Breast epithelium (tissue), 4 donors: ENCODE results near the gene OR13D1. TPM values are rescaled to one million over a fixed set of nuclear protein-coding genes. Genes with fewer than 3 reads are reported as not detected.

ENCODE experiments used
- DNase-seq, 2 donors: peaks; one replicate each; pipeline ENCODE4 v3.0.0-alpha.2; 2019; ENCODE audit warnings: low spot score in 2 of 2
- H3K27ac ChIP-seq, 2 donors: fragments of 200-600 bp; sonication (generic) in 1 of 2; one replicate each; pipeline ENCODE4 v1.5.1; 2016 to 2019; ENCODE audit warnings: mild to moderate bottlenecking in 1 of 2
- H3K27me3 ChIP-seq, 2 donors: fragments of 200-600 bp; sonication (generic) in 1 of 2; one replicate each; pipeline versions ENCODE4 v1.5.1 to v1.6.0; 2017 to 2019; ENCODE audit warnings: control low read depth in 1 of 2, mild to moderate bottlenecking in 1 of 2
- H3K36me3 ChIP-seq: fragments of 200-600 bp; one replicate; pipeline ENCODE4 v1.5.1; 2019
- H3K4me1 ChIP-seq, 2 donors: fragments of 200-600 bp; sonication (generic); one replicate each; pipeline ENCODE4 v1.5.1; 2016 to 2019; ENCODE audit warnings: control low read depth in 1 of 2
- H3K4me3 ChIP-seq, 3 donors: fragments of 200-600 bp; sonication (generic); 1 replicate in 2 of 3; 2 replicates in 1 of 3; pipeline ENCODE4 v1.5.1; 2016 to 2019; ENCODE audit warnings: mild to moderate bottlenecking in 3 of 3, moderate library complexity in 2 of 3
- H3K9me3 ChIP-seq, 2 donors: fragments of 200-600 bp; sonication (generic) in 1 of 2; one replicate each; pipeline ENCODE4 v1.5.1; 2016 to 2019; ENCODE audit warnings: control low read depth in 1 of 2
- POLR2A ChIP-seq: fragments of 450-650 bp; IDR thresholded peaks from one replicate; pipeline ENCODE4 v1.6.1; 2016; ENCODE audit warnings: antibody characterized with exemption, mild to moderate bottlenecking, moderate library complexity
- POLR2AphosphoS5 ChIP-seq, 3 donors: sonication (generic); formaldehyde crosslinking; IDR thresholded peaks; one replicate each; pipeline ENCODE4 v1.6.1; 2017; ENCODE audit warnings: antibody characterized with exemption in 3 of 3
- intact Hi-C: fragments of 100-400 bp; cut with DNase I; formaldehyde crosslinking; loops from one replicate; pipeline ENCODE4 v1.15.1; 2023; ENCODE audit warnings: low total_unique reads
- total RNA-seq, 3 donors: library from RNA; depleted of rRNA; stranded (reverse); fragments of >200 nt; gene quantifications; one replicate each; pipeline ENCODE4 v1.1.0, GENCODE V29; 2016
- TF ChIP-seq, protein P1 (sequence below), 3 donors: fragments of 450-650 bp; IDR thresholded peaks; one replicate each; pipeline ENCODE4 v1.5.1; 2016 to 2017; ENCODE audit warnings: antibody characterized with exemption in 3 of 3, mild to moderate bottlenecking in 3 of 3, moderate library complexity in 3 of 3

The OR13D1 gene, protein sequence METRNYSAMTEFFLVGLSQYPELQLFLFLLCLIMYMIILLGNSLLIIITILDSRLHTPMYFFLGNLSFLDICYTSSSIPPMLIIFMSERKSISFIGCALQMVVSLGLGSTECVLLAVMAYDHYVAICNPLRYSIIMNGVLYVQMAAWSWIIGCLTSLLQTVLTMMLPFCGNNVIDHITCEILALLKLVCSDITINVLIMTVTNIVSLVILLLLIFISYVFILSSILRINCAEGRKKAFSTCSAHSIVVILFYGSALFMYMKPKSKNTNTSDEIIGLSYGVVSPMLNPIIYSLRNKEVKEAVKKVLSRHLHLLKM
- total RNA-seq = not detected

DNA sequence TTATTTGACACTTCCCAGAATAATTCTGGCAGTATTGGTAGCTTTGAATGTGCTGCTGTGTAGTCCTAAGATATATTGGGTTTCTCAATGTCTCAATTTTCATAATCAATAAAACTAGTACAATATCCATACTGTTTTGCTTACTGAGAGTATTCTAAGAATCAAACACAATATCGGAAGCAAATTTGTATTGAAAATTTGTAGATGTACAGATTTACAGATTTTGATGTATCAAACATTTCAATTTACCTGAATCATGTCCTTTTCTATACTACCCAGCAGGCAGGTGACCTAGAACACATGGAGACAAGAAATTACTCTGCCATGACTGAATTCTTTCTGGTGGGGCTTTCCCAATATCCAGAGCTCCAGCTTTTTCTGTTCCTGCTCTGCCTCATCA, at the start of gene OR13D1:
Gene OR13D1, plus strand, starts transcription at position 301 of the 400 bp plus-strand sequence. Its CDS starts 0 bp downstream, at position 301.
- Histone ChIP-seq H3K27ac (no peak within 1 kb of the TSS), H3K36me3 (no peaks in the 10 kb centered on the region), H3K27me3 (no peaks in the 10 kb centered on the region), H3K4me3 (no peak within 1 kb of the TSS), H3K4me1 (no peaks in the 10 kb centered on the region), H3K9me3 (no peaks in the 10 kb centered on the region)
- DNase-seq = no peak
- TF ChIP-seq, protein P1, sequence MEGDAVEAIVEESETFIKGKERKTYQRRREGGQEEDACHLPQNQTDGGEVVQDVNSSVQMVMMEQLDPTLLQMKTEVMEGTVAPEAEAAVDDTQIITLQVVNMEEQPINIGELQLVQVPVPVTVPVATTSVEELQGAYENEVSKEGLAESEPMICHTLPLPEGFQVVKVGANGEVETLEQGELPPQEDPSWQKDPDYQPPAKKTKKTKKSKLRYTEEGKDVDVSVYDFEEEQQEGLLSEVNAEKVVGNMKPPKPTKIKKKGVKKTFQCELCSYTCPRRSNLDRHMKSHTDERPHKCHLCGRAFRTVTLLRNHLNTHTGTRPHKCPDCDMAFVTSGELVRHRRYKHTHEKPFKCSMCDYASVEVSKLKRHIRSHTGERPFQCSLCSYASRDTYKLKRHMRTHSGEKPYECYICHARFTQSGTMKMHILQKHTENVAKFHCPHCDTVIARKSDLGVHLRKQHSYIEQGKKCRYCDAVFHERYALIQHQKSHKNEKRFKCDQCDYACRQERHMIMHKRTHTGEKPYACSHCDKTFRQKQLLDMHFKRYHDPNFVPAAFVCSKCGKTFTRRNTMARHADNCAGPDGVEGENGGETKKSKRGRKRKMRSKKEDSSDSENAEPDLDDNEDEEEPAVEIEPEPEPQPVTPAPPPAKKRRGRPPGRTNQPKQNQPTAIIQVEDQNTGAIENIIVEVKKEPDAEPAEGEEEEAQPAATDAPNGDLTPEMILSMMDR (IDR thresholded peaks at IDR 0.05) = no peak
- TF ChIP-seq POLR2AphosphoS5 (IDR thresholded peaks at IDR 0.05) = no peak
- TF ChIP-seq POLR2A = no peak
- intact Hi-C loops = no loop called here

DNA sequence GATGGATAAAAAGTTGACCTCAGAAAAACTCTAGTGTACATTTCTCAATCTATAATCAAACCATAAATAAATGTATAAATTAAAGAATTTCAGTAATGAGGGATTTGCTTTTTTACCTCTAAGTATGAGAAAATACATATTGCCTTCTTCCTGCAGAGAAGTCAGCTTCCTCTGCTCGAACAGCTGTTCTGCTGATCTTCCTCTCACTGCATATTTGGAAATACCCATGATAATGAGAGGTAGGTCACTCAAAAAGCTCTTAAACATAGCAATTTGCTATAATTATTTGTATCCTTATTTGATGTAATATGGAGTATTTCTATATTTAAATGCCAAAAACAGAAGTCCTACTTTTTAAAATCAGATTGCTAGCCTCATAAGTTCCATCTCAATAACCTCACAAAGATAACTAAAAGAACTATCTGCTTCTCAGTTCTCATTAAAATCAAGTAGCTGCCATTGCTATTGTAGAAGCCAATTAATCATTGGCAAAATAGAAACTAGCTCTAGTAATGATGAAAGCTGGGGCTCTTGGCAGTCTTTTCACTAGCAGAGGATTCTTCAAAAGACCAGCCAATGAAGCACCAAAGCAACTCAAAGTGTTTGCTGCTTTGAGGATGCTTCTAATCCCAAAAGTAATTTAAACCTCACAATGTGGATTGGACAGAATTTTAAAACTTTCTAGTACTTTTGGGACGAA, 35.7 kb upstream of the OR13D1 start:
- Histone ChIP-seq H3K4me1 (no peaks in the 10 kb centered on the region), H3K27me3 (no peaks in the 10 kb centered on the region), H3K36me3 (no peaks in the 10 kb centered on the region), H3K4me3 (no peak overlapping the region), H3K27ac (no peak overlapping the region), H3K9me3 (peaks cover 0 to 5% of the 10 kb centered on the region in 2 donors)
- TF ChIP-seq POLR2AphosphoS5 (IDR thresholded peaks at IDR 0.05) (no peak), POLR2A (no peak)
- TF ChIP-seq, protein P1 (IDR thresholded peaks at IDR 0.05) = no peak
- intact Hi-C loops = no loop called here
- no peak for DNase-seq

DNA sequence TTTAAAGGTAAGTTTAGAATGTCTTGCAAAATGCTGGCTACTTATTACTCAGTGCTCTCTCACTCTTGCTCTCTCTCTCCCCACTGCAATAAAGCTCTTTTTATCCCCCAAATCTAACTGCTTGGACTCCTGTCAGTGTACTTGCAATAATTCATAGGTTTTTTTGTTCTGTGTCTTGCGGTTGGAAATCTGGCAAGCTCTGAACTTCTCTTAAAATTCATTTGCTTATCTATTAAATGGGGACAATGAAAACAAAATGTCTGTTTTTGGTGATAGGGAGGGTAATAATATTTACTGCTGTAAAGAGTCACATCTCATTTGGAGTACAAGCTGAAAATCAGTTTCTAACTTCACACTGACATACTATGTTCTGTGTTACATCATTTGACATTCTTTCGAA, 18.7 kb upstream of the OR13D1 start:
- H3K4me3 ChIP-seq = no peak overlapping the region
- H3K4me1 ChIP-seq = no peaks in the 10 kb centered on the region
- H3K36me3 ChIP-seq = no peaks in the 10 kb centered on the region
- no peaks in the 10 kb centered on the region for H3K27me3 ChIP-seq
- no peak overlapping the region for H3K27ac ChIP-seq
- intact Hi-C loops = no loop called here
- no peak for DNase-seq
- no peaks in the 10 kb centered on the region for H3K9me3 ChIP-seq
- no peak for TF ChIP-seq POLR2A
- TF ChIP-seq POLR2AphosphoS5 (IDR thresholded peaks at IDR 0.05) = no peak
- TF ChIP-seq, protein P1 (IDR thresholded peaks at IDR 0.05) = no peak

DNA sequence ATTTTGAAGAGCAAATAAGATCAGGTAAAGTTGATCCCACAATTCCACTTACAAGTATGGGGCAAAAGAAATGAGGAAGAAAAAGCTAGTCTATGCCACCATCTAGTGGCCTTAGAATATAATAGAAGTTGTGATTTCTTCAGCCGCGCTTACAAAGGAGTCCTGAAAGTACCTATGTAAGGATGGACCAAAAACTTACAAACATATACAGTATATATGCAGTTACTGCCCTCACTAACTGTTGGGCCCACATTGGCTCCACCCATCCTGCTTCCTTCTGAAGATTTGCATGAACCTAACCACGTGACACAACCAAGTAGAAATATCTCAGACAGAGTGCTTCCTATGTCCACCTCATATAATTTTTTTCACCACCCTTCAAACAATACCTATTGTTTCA, 11.7 kb upstream of the OR13D1 start:
- Histone ChIP-seq H3K36me3 (no peaks in the 10 kb centered on the region), H3K9me3 (no peaks in the 10 kb centered on the region), H3K27me3 (no peaks in the 10 kb centered on the region), H3K27ac (no peak overlapping the region), H3K4me3 (no peak overlapping the region), H3K4me1 (no peaks in the 10 kb centered on the region)
- TF ChIP-seq POLR2A = no peak
- TF ChIP-seq, protein P1 (IDR thresholded peaks at IDR 0.05) = peak in 2 of 3 donors; percentile 20 to 28
- intact Hi-C loops = no loop called here
- no peak for DNase-seq

DNA sequence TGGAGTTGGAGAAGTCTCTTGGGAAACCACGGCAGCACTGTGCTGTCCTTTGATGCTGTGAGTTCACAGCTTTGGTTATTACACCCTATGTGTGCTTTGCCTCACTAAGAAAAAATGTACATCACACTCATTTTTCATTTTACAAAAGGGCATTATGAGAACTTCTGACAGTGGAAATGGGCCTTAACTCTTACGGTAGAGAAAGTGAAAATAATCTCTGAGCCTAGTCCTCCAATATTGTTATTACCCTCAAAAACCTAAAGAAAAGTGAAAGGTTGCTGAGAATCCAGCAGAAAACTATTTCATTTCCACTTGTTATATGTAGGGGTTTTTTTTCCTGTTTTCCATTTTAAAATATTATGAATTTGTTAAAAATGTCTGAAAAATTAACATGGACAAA, 8.2 kb upstream of the OR13D1 start:
- no peaks in the 10 kb centered on the region for H3K9me3 ChIP-seq
- TF ChIP-seq POLR2A = no peak
- TF ChIP-seq, protein P1 (IDR thresholded peaks at IDR 0.05) = no peak
- no peak for TF ChIP-seq POLR2AphosphoS5 (IDR thresholded peaks at IDR 0.05)
- DNase-seq = no peak
- H3K27me3 ChIP-seq = no peaks in the 10 kb centered on the region
- H3K4me3 ChIP-seq = no peak overlapping the region
- H3K4me1 ChIP-seq = no peaks in the 10 kb centered on the region
- intact Hi-C loops = no loop called here
- H3K27ac ChIP-seq = no peak overlapping the region
- no peaks in the 10 kb centered on the region for H3K36me3 ChIP-seq
